Measurements from ENCODE around the gene DIDO1. TPM values are rescaled to one million over a fixed set of nuclear protein-coding genes. Genes with fewer than 3 reads are reported as not detected.
A peak's percentile ranks its signal among the peaks of the same experiment; 100 is the strongest.

DIDO1 gene
- polyA plus RNA-seq, 1 of the 3 experiments (the other 2 are of a cell fraction) = 14.7 TPM

- Histone ChIP-seq H3K79me2 (ENCODE audit: insufficient read depth) (no peaks in the 10 kb centered on the region), H2AFZ (ENCODE audit: low read depth) (no peak overlapping the region), H3K9me3 (no peaks in the 10 kb centered on the region), H3K36me3 (replicated peaks in 1 of 2; ENCODE audit: control insufficient read depth in 1 of 2, insufficient read depth in 2 of 2, low read length in 1 of 2) (peaks cover 2 to 6% of the 10 kb centered on the region in 2 experiments), H3K4me3 (ENCODE audit: low read depth in 2 of 2, low read length in 1 of 2) (no peak overlapping the region), H3K4me1 (ENCODE audit: control insufficient read depth in 1 of 2, insufficient read depth in 2 of 2, low read depth in 1 of 2, low read length in 1 of 2) (peaks cover 0 to 8% of the 10 kb centered on the region in 2 experiments; a peak in 1 of 4 replicates), H3K27me3 (ENCODE audit: insufficient read depth) (no peaks in the 10 kb centered on the region), H3K4me2 (no peak overlapping the region), H4K20me1 (ENCODE audit: insufficient read depth) (no peaks in the 10 kb centered on the region), H3K27ac (ENCODE audit: low read depth in 2 of 2, low read length in 1 of 2) (no peak overlapping the region), H3F3A (replicated peaks; ENCODE audit: insufficient read depth) (no peaks in the 10 kb centered on the region), H3K9me2 (no peaks in the 10 kb centered on the region), H3K9ac (no peak overlapping the region)
- DNase-seq = no peak
- ChIA-PET POLR2A (no interaction called here), CTCF (interaction anchor here (0.6 to 1.4 kb wide), 3 partner anchors 16 to 339 kb away, joined by 3 to 4 read pairs (median 3); no protein-coding TSS in a partner anchor)
- TF ChIP-seq RXRA (IDR thresholded peaks at IDR 0.05; ENCODE audit: borderline replicate concordance, low read depth) (no peak), FOSL2 (IDR thresholded peaks at IDR 0.05; ENCODE audit: borderline replicate concordance, low read depth) (no peak), SMC3 (IDR thresholded peaks at IDR 0.05; ENCODE audit: low read depth, low read length) (no peak), GABPA (IDR thresholded peaks at IDR 0.05; ENCODE audit: low read depth) (no peak), FOXM1 (IDR thresholded peaks at IDR 0.05; ENCODE audit: low read depth) (no peak), CHD2 (IDR thresholded peaks at IDR 0.05; ENCODE audit: low read length, partially characterized antibody) (no peak), JUND (IDR thresholded peaks at IDR 0.05) (no peak), TAF1 (IDR thresholded peaks at IDR 0.05; ENCODE audit: borderline replicate concordance, low read depth, low read length) (no peak)
- WGBS (ENCODE audit: low lambda C conversion rate) = 95% methylated on average over 8 of the region's 8 CpGs
Measured at GRCh38 chr20:62839261-62839660, 87.0 kb downstream of the DIDO1 start.

DNA sequence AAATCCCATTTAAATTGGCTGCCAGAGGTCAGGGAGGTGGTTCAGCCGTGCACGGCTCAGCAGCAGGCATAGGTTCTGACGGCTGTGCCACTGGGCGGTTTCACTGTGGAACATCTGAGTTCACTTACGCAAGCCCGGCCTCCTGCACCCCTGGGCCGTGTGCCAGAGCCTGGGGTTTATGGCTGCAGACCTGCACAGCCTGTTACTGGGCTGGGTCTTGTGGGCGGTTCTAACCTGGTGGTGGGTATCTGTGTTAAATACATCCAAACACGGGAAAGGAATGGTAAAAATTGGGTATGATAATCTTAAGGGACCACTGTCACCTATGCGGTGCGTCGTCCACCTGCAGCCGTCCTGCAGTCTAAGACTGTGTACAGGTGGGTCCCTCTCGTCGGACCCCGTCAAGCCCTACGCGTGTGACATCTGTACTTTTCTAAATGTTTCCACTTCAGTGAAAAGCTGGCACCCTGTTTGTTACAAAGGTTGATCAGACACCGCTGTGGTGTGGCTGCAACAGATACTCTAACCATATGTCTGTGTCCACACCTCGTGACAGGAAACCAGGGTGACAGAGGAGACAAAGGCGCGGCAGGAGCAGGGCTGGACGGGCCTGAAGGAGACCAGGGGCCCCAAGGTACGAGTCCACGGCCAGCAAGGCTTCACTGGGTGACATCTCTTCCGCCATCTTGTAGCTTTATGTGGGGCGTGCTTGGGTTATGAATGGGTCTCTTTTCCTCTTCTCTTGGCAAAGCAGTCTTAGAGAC, 88.0 kb downstream of the DIDO1 start:
- CTCF ChIA-PET = interaction anchor here (0.6 to 3.1 kb wide), 5 partner anchors 9 to 338 kb away, joined by 3 to 10 read pairs (median 3); no protein-coding TSS in a partner anchor
- peak; percentile 92 for DNase-seq
- 0 out of 4 replicates have a peak, but pooled peaks of 1 of the 2 experiments have one; percentile 18 for TF ChIP-seq EP300 (IDR thresholded peaks at IDR 0.05; ENCODE audit: borderline replicate concordance in 1 of 2, low read depth in 1 of 2, low read length in 1 of 2)
- TF ChIP-seq CHD2 (IDR thresholded peaks at IDR 0.05; ENCODE audit: low read length, partially characterized antibody) = peak; percentile 43
- TF ChIP-seq RCOR1 (IDR thresholded peaks at IDR 0.05; ENCODE audit: low read length) = peak; percentile 42; the same call in 1 of the 2 replicates
- no peak for TF ChIP-seq USF1 (IDR thresholded peaks at IDR 0.05; ENCODE audit: borderline replicate concordance, low read depth)
- H3K36me3 ChIP-seq (replicated peaks in 1 of 2; ENCODE audit: control insufficient read depth in 1 of 2, insufficient read depth in 2 of 2, low read length in 1 of 2) = peaks cover 2 to 4% of the 10 kb centered on the region in 2 experiments
- H4K20me1 ChIP-seq (ENCODE audit: insufficient read depth) = no peaks in the 10 kb centered on the region
- no peaks in the 10 kb centered on the region for H3F3A ChIP-seq (replicated peaks; ENCODE audit: insufficient read depth)
- no peaks in the 10 kb centered on the region for H3K9me3 ChIP-seq
- H3K9ac ChIP-seq = no peak overlapping the region
- POLR2A ChIA-PET = no interaction called here
- no peak overlapping the region for H3K4me3 ChIP-seq (ENCODE audit: low read depth in 2 of 2, low read length in 1 of 2)
- no peak overlapping the region for H3K4me2 ChIP-seq
- peaks cover 0 to 8% of the 10 kb centered on the region in 2 experiments; a peak in 1 of 4 replicates for H3K4me1 ChIP-seq (ENCODE audit: control insufficient read depth in 1 of 2, insufficient read depth in 2 of 2, low read depth in 1 of 2, low read length in 1 of 2)
- H3K27ac ChIP-seq (ENCODE audit: low read depth in 2 of 2, low read length in 1 of 2) = peak overlapping the region in 1 of 2 experiments; percentile 35; a peak in 1 of 4 replicates
- no peaks in the 10 kb centered on the region for H3K79me2 ChIP-seq (ENCODE audit: insufficient read depth)
- H2AFZ ChIP-seq (ENCODE audit: low read depth) = no peak overlapping the region
- no peaks in the 10 kb centered on the region for H3K27me3 ChIP-seq (ENCODE audit: insufficient read depth)
- H3K9me2 ChIP-seq = no peaks in the 10 kb centered on the region
- WGBS (ENCODE audit: low lambda C conversion rate) = 68% methylated on average over 27 of the region's 27 CpGs
